Liver (tissue), 9 donors: ENCODE measurements around the gene NEDD4. TPM values are rescaled to one million over a fixed set of nuclear protein-coding genes. Genes with fewer than 3 reads are reported as not detected.

Experiments
- DNase-seq: peaks from one replicate; pipeline ENCODE4 v3.0.0-alpha.2; 2017; ENCODE audit warnings: low spot score
- H3K27ac ChIP-seq, 2 donors: one replicate each; pipeline ENCODE4 v1.7.0; 2013; ENCODE audit warnings: inconsistent platforms in 2 of 2, low read length in 2 of 2, control low read depth in 1 of 2, low read depth in 1 of 2, mild to moderate bottlenecking in 1 of 2
- H3K27me3 ChIP-seq, 4 donors: one replicate each; pipeline versions ENCODE4 v1.6.1 to v1.7.0; 2013; ENCODE audit warnings: low read length in 3 of 4, inconsistent platforms in 1 of 4, mild to moderate bottlenecking in 1 of 4, moderate library complexity in 1 of 4; ENCODE audit not compliant: control insufficient read depth in 4 of 4, insufficient read depth in 4 of 4
- H3K36me3 ChIP-seq, 4 donors: one replicate each; pipeline versions ENCODE4 v1.6.1 to v1.7.0; 2013; ENCODE audit warnings: low read length in 3 of 4, mild to moderate bottlenecking in 3 of 4, low read depth in 1 of 4, moderate library complexity in 1 of 4; ENCODE audit not compliant: control insufficient read depth in 4 of 4, insufficient read depth in 3 of 4
- H3K4me1 ChIP-seq, 4 donors: one replicate each; pipeline versions ENCODE4 v1.6.1 to v1.7.0; 2013; ENCODE audit warnings: low read length in 3 of 4, mild to moderate bottlenecking in 3 of 4, moderate library complexity in 1 of 4; ENCODE audit not compliant: control insufficient read depth in 4 of 4, insufficient read depth in 4 of 4
- H3K4me3 ChIP-seq, 3 donors: one replicate each; pipeline versions ENCODE4 v1.6.1 to v1.7.0; 2013; ENCODE audit warnings: low read length in 3 of 3, control low read depth in 1 of 3, low read depth in 1 of 3, mild to moderate bottlenecking in 1 of 3
- H3K9ac ChIP-seq, 2 donors: one replicate each; pipeline ENCODE4 v1.7.0; 2013; ENCODE audit warnings: low read length in 2 of 2, mild to moderate bottlenecking in 2 of 2, moderate library complexity in 2 of 2, control low read depth in 1 of 2, low read depth in 1 of 2
- H3K9me3 ChIP-seq, 4 donors: one replicate each; pipeline versions ENCODE4 v1.6.1 to v1.7.0; 2013; ENCODE audit warnings: low read length in 3 of 4; ENCODE audit not compliant: control insufficient read depth in 4 of 4
- ATF3 ChIP-seq: IDR thresholded peaks from 2 replicates; pipeline ENCODE4 v1.6.1; 2016; ENCODE audit warnings: antibody characterized with exemption
- EGR1 ChIP-seq, 2 donors: IDR thresholded peaks; 2 replicates each; pipeline ENCODE4 v1.6.1; 2016 to 2018; ENCODE audit warnings: antibody characterized with exemption in 2 of 2, low read depth in 2 of 2
- FOXA1 ChIP-seq: IDR thresholded peaks from 2 replicates; pipeline ENCODE4 v1.6.1; 2016; ENCODE audit warnings: antibody characterized with exemption
- FOXA2 ChIP-seq: IDR thresholded peaks from 2 replicates; pipeline ENCODE4 v1.6.1; 2016; ENCODE audit warnings: antibody characterized with exemption
- GABPA ChIP-seq, 2 donors: IDR thresholded peaks in 1 of 2; conservative IDR thresholded peaks in 1 of 2; 2 replicates each; pipeline ENCODE4 v1.6.1; 2016; ENCODE audit warnings: antibody characterized with exemption in 2 of 2, mild to moderate bottlenecking in 1 of 2, moderate library complexity in 1 of 2
- HNF4A ChIP-seq, 2 donors: conservative IDR thresholded peaks; 2 replicates each; pipeline ENCODE4 v1.6.1; 2016; ENCODE audit warnings: antibody characterized with exemption in 2 of 2, mild to moderate bottlenecking in 2 of 2
- HNF4G ChIP-seq: IDR thresholded peaks from 2 replicates; pipeline ENCODE4 v1.6.1; 2016; ENCODE audit warnings: antibody characterized with exemption
- JUND ChIP-seq, 2 donors: IDR thresholded peaks; 2 replicates each; pipeline ENCODE4 v1.6.1; 2016; ENCODE audit warnings: antibody characterized with exemption in 2 of 2
- NR2F2 ChIP-seq: IDR thresholded peaks from 2 replicates; pipeline ENCODE4 v1.6.1; 2016; ENCODE audit warnings: antibody characterized with exemption
- RAD21 ChIP-seq, 2 donors: IDR thresholded peaks; 2 replicates each; pipeline ENCODE4 v1.6.1; 2016; ENCODE audit warnings: antibody characterized with exemption in 2 of 2, mild to moderate bottlenecking in 2 of 2
- REST ChIP-seq: IDR thresholded peaks from 2 replicates; pipeline ENCODE4 v1.6.1; 2016; ENCODE audit warnings: antibody characterized with exemption, mild to moderate bottlenecking
- RXRA ChIP-seq, 2 donors: IDR thresholded peaks; 2 replicates each; pipeline ENCODE4 v1.6.1; 2017 to 2018; ENCODE audit warnings: antibody characterized with exemption in 2 of 2, mild to moderate bottlenecking in 1 of 2
- SP1 ChIP-seq: IDR thresholded peaks from 2 replicates; pipeline ENCODE4 v1.6.1; 2018; ENCODE audit warnings: antibody characterized with exemption, mild to moderate bottlenecking
- TAF1 ChIP-seq: conservative IDR thresholded peaks from 2 replicates; pipeline ENCODE4 v1.6.1; 2016; ENCODE audit warnings: antibody characterized with exemption, mild to moderate bottlenecking
- YY1 ChIP-seq: IDR thresholded peaks from 2 replicates; pipeline ENCODE4 v1.6.1; 2016; ENCODE audit warnings: antibody characterized with exemption, mild to moderate bottlenecking
- ZBTB33 ChIP-seq: IDR thresholded peaks from 2 replicates; pipeline ENCODE4 v1.6.1; 2016; ENCODE audit warnings: antibody characterized with exemption
- WGBS: extraction: QIAGEN DNeasy Blood & Tissue Kit; methylation state at CpG from one replicate; pipeline ENCODE4 v1.1.7; 2013; 5-methylcytosine and 5-hydroxymethylcytosine counted together
- polyA plus RNA-seq, 2 donors: library from polyadenylated mRNA; stranded (reverse) in 1 of 2; unstranded in 1 of 2; fragments of 200-250 nt in 1 of 2; fragments of >200 nt in 1 of 2; fragmentation: Nextera tagmentation in 1 of 2; extraction: Ambion mirVana in 1 of 2; gene quantifications; one replicate each; pipeline versions ENCODE4 v1.2.1 to v1.2.3, GENCODE V29; 2013 to 2015
- total RNA-seq, 2 donors: library from RNA; depleted of rRNA; stranded (reverse); fragments of >200 nt; gene quantifications; one replicate each; pipeline ENCODE4 v1.2.3, GENCODE V29; 2014
- TF ChIP-seq, protein P1 (sequence below): IDR thresholded peaks from 2 replicates; pipeline ENCODE4 v1.6.1; 2016; ENCODE audit warnings: antibody characterized with exemption
- TF ChIP-seq, protein P2 (sequence below): fragments of 150-350 bp; IDR thresholded peaks from 2 replicates; pipeline ENCODE4 v1.5.1; 2017; ENCODE audit warnings: improper control_type of control experiment, low read depth, low read length; ENCODE audit not compliant: missing input control
- donor health status: healthy.
- donor health status: healthy.
- donor health status: healthy.
- donor health status: healthy.
- donor health status: healthy.

The NEDD4 gene
- total and polyA plus RNA-seq, 4 donors = 9.1 to 17.5 (median 12.4) TPM

- no peak for DNase-seq
- Histone ChIP-seq H3K4me1 (no peaks in the 10 kb centered on the region), H3K4me3 (no peak overlapping the region), H3K9ac (no peak overlapping the region), H3K36me3 (peaks cover 7 to 39% (median 18%) of the 10 kb centered on the region in 4 donors), H3K27ac (no peak overlapping the region), H3K27me3 (no peaks in the 10 kb centered on the region), H3K9me3 (no peaks in the 10 kb centered on the region)
- 97% methylated on average over 3 of the region's 3 CpGs for WGBS
- no peak for TF ChIP-seq FOXA2
- TF ChIP-seq REST = no peak
- no peak for TF ChIP-seq JUND (IDR thresholded peaks at IDR 0.05)
- no peak for TF ChIP-seq HNF4G
- no peak for TF ChIP-seq NR2F2
- no peak for TF ChIP-seq FOXA1
- no peak for TF ChIP-seq ATF3
- TF ChIP-seq TAF1 = no peak
- TF ChIP-seq YY1 = no peak
- TF ChIP-seq ZBTB33 = no peak
- TF ChIP-seq, protein P1, sequence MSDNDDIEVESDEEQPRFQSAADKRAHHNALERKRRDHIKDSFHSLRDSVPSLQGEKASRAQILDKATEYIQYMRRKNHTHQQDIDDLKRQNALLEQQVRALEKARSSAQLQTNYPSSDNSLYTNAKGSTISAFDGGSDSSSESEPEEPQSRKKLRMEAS = no peak
- TF ChIP-seq GABPA (IDR thresholded peaks at IDR 0.05 in 1 of 2, conservative IDR thresholded peaks at IDR 0.05 in 1 of 2) = no peak
- TF ChIP-seq RAD21 (IDR thresholded peaks at IDR 0.05) = no peak
- TF ChIP-seq HNF4A (conservative IDR thresholded peaks at IDR 0.05) = no peak
- TF ChIP-seq SP1 = no peak
- TF ChIP-seq, protein P2, sequence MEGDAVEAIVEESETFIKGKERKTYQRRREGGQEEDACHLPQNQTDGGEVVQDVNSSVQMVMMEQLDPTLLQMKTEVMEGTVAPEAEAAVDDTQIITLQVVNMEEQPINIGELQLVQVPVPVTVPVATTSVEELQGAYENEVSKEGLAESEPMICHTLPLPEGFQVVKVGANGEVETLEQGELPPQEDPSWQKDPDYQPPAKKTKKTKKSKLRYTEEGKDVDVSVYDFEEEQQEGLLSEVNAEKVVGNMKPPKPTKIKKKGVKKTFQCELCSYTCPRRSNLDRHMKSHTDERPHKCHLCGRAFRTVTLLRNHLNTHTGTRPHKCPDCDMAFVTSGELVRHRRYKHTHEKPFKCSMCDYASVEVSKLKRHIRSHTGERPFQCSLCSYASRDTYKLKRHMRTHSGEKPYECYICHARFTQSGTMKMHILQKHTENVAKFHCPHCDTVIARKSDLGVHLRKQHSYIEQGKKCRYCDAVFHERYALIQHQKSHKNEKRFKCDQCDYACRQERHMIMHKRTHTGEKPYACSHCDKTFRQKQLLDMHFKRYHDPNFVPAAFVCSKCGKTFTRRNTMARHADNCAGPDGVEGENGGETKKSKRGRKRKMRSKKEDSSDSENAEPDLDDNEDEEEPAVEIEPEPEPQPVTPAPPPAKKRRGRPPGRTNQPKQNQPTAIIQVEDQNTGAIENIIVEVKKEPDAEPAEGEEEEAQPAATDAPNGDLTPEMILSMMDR = no peak
Observed at GRCh38 chr15:55835866-55836265, 157.5 kb downstream of the NEDD4 start.

DNA sequence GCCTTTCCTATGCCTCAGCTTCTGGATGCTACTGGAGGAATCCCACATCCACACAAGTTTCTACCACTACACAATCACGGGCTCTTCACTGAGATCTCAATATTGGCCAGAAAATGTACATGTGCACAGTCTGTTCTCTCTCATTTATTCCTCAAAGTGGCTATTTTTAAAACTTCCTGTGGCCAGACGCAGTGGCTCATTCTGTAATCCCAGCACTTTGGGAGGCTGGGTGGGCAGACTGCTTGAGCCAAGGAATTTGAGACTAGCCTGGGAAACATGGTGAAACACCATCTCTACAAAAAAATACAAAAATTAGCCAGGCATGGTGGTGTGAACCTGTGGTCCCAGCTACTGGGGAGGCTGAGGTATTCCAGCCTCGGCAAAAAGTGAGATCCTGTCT lies 159.1 kb downstream of the NEDD4 start:
- no peak overlapping the region for H3K9ac ChIP-seq
- H3K4me3 ChIP-seq = no peak overlapping the region
- no peaks in the 10 kb centered on the region for H3K27me3 ChIP-seq
- WGBS = 85% methylated on average over 3 of the region's 3 CpGs
- no peaks in the 10 kb centered on the region for H3K9me3 ChIP-seq
- no peaks in the 10 kb centered on the region for H3K4me1 ChIP-seq
- H3K36me3 ChIP-seq = peaks cover 5 to 40% (median 18%) of the 10 kb centered on the region in 4 donors
- H3K27ac ChIP-seq = no peak overlapping the region
- no peak for DNase-seq
- no peak for TF ChIP-seq NR2F2
- no peak for TF ChIP-seq RXRA (IDR thresholded peaks at IDR 0.05)
- no peak for TF ChIP-seq FOXA1
- TF ChIP-seq SP1 = no peak
- no peak for TF ChIP-seq ATF3
- no peak for TF ChIP-seq GABPA (IDR thresholded peaks at IDR 0.05 in 1 of 2, conservative IDR thresholded peaks at IDR 0.05 in 1 of 2)
- TF ChIP-seq EGR1 (IDR thresholded peaks at IDR 0.05; ENCODE audit: low read depth in 2 of 2) = no peak
- TF ChIP-seq REST = no peak
- TF ChIP-seq, protein P1 = no peak
- no peak for TF ChIP-seq JUND (IDR thresholded peaks at IDR 0.05)
- no peak for TF ChIP-seq HNF4G
- TF ChIP-seq, protein P2 = no peak
